GM19025 (cell line): Measurements from ENCODE around the gene TPST1.
"Not testable (repeated sequence)": the region's sequence is repeated elsewhere in the genome, so short reads cannot be mapped to it uniquely, and the experiment has no call there.

Source experiments
- ATAC-seq: cut with Tn5 transposase; IDR thresholded peaks from one replicate; pipeline ENCODE4 v1.9.1; 2021; ENCODE audit warnings: mild to moderate bottlenecking, low read depth, moderate library complexity; ENCODE audit not compliant: unreplicated experiment

The TPST1 gene

DNA sequence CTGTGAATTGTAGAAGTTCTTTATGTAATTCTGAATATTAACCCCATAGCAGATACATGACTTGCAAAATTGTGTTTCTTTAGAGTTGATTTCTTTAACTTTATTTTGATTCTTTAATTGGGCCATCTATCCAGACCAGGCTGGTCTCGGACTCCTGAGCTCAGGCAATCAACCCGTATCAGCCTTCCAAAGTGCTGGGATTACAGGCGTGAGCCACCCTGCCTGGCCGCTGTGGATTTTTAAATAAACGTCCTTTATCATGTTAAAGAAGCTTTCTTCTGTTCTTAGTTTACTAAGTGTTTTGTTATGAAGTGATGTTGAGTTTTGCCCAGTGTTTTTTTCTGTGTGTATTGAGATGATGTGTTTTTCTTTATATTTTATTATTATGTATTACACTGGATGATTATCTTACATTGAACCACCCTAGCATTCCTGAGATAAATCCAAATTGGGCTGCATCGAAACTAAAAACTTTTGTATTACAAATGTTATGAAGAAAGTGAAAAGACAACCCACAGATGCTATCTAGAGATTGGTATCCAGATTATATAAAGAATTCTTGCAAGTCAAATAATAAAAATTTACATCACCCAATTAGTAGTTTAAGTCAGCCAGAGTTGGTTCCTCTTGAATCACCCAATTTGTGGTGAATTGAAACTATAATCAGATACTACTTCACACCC is 118.1 kb downstream of the TPST1 start:
- no peak for ATAC-seq

DNA sequence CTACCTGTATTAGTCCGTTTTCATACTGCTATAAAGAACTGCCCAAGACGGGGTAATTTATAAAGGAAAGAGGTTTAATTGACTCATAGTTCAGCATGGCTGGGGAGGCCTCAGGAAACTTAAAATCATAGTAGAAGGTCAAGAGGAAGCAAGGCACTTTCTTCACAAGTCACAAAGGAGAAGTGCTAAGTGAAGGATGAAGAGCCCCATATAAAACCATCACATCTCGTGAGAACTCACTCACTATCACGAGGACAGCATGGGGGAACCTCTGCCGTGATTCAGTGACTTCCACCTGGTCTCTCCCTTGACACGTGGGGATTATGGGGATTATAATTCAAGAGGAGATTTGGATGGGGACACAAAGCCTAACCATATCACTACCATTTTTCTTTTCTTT is 119.9 kb downstream of the TPST1 start:
- not testable (repeated sequence) for ATAC-seq

DNA sequence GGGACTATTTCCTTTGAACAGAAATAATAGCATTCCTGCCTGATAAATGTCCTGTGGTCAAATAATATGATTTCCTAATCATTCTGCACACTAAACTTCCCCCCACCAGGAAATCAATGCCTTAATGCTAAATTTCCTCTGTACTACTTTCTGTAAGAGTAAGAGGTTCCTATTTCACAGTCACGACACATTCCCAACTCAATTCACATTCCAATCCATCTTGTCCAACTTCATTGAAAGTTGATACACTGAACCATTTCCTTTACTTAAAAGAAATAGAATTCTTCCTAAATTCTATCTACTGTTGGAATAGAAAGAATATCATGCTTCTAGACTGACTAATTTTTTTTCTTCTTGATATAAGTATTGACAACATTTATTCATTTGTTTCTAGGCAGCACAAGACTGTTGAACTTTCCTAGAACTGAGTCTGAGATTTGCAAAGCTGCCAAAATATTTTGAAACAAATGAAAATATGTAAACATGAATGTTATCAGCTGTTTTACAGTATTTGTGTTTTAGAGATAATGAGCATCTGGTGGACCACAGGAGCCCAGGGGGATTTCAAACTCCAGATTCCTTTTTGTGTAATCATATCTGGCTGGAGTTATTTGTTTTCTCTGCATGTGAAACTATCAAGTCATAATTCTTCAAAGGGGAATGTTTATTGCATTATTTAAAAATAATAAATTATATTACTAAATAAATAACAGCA is 121.5 kb downstream of the TPST1 start:
- ATAC-seq: no peak

DNA sequence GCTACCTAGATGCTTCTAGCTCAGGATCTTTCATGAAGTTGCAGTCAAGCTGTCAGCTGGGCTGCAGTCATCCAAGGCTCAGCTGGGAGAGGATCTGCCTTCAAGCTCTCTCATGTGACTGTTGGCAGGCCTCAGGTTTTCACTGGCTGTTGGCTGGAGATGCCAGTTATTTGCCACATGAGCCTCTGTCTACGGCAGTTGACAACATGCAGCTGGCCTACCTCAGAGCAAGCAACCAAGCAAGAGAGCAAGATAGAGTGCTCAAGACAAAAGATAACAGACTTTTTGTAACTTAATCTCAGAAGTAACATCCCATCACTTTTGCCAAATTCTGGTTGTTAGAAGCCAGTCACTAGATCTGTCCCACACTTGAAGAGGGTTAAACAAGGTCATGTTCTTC is 125.8 kb downstream of the TPST1 start:
- no peak for ATAC-seq

DNA sequence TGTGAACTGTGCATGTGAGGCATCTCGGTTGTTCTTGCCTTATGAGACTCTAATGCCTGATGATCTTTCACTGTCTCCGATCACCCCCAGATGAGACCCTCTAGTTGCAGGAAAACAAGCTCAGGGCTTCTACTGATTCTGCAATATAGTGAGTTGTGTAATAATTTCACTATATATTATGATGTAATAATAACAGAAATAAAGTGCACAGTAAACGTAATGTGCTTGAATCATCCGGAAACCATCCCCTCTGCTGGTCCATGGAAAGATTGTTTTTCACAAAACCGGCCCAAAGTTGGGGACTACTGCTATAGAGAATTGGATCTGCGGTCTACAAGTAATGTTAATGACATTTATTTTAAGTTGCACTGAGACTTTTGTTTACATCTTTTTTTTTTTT is 126.7 kb downstream of the TPST1 start:
- no peak for ATAC-seq

DNA sequence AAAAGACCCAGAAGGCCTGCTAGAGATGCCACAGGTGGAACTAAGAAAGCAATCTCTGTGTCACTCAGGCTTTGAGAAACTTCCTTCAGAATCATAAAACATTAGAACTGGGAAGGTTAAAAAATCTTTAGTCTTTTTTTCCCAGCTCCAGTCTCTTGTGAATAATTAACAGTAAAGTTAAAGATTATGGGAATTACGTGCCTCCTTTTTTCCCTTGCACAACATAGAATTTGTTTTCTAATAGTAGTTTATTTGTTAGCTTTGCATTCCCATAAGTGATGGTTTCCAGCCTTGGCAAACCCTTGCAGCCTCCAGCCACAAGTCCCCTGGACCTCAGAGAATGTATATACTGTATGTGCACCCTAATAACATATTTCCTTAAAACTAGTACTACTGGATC is 128.3 kb downstream of the TPST1 start:
- no peak for ATAC-seq

DNA sequence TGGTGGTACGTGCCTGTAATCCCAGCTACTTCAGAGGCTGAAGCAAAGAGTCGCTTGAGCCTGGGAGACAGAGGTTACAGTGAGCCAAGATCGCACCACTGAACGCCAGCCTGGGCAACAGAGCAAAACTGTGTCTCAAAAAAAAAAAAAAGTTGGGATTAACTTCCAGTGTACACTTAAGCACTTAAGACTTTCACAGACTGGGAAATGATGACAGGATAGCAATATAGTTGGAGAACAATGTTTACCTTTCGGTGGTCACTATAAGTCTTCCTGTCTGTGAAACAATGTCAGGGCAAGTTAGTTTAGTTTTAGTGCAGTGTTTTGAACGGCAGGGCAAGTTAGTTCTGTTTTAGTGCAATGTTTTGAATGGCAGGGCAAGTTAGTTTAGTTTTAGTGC is 130.2 kb downstream of the TPST1 start:
- no peak for ATAC-seq

- ATAC-seq: no peak
Measured at GRCh38 chr7:66336760-66337159, 131.6 kb downstream of the TPST1 start.

DNA sequence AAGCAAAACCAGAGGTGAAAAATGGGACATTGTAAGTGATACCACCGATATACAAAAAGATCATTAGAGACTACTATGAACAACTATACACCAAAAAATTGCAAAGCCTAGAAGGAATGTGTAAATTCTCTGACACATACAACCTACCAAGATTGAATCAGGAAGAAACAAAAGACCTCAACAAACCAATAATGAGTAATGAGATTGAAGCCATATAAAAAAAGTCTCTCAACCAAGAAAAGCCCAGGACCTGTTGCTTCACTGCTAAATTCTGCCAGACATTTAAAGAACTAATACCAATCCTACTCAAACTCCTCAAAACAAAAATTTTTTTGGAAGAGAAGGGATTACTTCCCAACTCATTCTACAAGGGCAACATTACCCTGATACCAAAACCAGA is 134.0 kb downstream of the TPST1 start:
- no peak for ATAC-seq

GRCh38 chr7:66344166-66344565 is 139.0 kb downstream of the TPST1 start:
- ATAC-seq: no peak

GRCh38 chr7:66348531-66348930 is 143.4 kb downstream of the TPST1 start:
- no peak for ATAC-seq

DNA sequence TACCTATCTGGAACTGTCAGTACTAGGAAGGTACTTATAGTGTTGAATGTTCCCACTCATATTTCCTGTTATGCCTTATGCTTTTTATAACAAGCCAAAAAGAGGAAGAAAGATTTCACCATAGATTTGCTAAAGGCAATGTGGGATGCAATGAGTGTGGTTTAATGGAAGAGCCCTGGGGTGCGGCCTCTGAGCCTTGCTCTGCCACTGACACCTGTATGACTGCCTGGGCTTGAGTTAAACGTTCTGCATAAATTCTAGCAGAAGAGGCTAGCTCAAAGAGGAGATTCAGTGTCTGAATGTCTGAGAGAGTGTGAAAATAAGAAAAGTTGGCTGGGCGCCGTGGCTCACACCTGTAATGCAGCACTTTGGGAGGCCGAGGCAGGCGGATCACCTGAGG is 143.8 kb downstream of the TPST1 start:
- no peak for ATAC-seq

DNA sequence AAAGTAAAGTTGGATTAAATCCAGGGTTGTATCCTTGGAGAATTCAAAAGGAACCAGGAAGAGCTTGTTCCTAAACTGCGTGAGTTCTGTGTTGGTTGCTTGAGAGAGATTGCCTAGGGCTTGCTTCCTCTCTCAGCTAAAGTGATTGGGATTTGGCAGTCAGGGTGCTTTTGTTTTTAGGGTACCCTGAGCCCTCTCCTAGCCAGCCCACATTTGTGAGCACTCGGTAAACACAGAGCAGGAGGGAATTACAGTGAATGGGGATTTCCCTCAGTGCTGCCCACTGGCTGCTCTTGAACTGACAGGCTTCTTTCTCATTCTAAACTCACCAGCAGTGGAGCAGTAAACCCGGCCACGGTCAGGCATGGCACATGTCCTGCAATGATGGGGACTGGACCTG is 146.9 kb downstream of the TPST1 start:
- ATAC-seq: no peak

- no peak for ATAC-seq
Measured at GRCh38 chr7:66353547-66353946, 148.4 kb downstream of the TPST1 start.

- ATAC-seq: no peak
Measured at GRCh38 chr7:66355756-66356155, 150.6 kb downstream of the TPST1 start.

GRCh38 chr7:66356277-66356721 is 151.2 kb downstream of the TPST1 start:
- no peak for ATAC-seq

DNA sequence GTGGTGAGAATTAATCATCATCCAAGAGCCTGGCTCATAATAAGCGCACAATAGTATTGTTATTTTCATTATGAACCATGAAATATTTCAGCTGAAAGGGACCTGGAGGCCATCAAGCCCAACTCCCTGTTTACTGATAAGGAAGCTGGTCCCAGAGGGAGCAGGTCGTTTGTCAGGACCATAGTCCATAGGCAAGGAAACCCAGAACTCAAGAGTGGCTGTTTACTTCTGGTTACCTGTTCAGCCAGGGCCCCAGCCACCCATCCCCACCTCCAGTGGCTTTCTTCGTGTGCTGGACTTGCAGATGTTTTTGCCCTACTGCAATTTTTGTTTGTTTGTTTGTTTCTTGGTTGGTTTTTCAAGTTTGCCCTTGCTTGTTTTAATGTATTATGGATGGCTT is 152.0 kb downstream of the TPST1 start:
- ATAC-seq: no peak

DNA sequence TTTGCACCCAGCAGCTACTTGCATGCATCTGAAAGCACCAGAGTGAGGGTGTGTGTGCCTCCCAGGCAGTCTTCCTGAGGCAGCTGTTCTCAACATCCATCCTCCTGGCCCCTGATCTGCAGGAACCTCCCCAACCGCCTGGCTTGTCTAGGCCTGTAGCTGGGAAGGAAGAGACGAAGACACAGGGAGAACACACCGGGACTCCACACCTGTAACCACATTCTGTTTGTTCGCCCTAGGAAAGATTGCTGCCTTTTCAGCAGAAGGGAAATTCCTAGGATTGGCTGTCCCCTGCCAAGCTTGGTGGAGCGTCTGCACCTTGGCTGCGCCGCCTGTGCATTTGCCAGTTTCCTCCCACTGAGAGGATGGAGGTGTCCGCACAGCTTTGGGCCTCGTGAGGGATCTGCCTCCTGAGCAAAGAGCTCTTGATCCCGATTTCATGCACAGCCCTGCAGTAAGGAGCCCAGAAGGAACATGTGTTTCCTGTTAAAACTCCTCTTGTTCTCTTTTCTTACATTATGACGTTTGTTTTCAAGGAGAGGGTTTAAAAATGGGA is 154.6 kb downstream of the TPST1 start:
- no peak for ATAC-seq

DNA sequence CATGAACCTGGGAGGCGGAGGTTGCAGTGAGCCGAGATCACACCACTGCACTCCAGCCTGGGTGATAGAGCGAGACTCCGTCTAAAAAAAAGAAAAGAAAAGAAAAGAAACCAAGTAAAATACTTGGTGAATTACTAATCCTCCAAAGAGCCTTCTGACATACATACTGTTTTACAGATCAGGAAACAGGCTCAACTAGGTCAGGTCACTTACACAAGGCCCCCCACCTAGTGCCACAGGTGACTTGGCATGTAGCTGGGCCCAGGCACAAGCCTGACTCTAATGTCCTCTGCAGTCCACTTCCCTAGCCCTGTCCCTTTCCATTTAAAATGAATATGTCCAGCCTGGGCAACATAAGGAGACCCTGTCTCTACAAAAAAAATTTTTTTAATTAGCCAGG is 157.0 kb downstream of the TPST1 start:
- no peak for ATAC-seq

- no peak for ATAC-seq
Measured at GRCh38 chr7:66363635-66364034, 158.5 kb downstream of the TPST1 start.

DNA sequence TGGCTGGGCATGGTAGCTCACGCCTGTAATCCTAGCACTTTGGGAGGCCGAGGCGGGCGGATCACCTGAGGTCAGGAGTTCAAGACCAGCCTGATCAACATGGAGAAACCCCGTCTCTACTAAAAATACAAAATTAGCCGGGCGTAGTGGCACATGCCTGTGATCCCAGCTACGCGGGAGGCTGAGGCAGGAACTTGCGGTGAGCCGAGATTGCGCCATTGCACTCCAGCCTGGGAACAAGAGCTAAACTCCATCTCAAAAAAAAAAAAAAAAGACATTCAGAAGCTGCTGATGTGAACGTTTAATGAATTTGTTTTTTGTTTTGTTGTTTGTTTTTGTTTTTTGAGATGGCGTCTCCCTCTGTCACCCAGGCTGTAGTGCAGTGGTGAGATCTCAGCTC is 159.9 kb downstream of the TPST1 start:
- not testable (repeated sequence) for ATAC-seq
